MM.1S (cell line): ENCODE data around the gene CD40LG.

ENCODE experiments used
- EZH2 ChIP-seq: fragments of 300-600 bp; sonication (generic); optimal IDR thresholded peaks from 2 replicates; pipeline ENCODE3; 2017; ENCODE audit warnings: low read depth, mild to moderate bottlenecking, antibody characterized with exemption, low read length, mixed read lengths
- EZH2phosphoT487 ChIP-seq: fragments of 300-600 bp; sonication (generic); IDR thresholded peaks from 2 replicates; pipeline ENCODE4 v1.6.1; 2018; ENCODE audit warnings: antibody characterized with exemption, low read length
- TF ChIP-seq, protein P1 (sequence below): fragments of 300-600 bp; sonication (generic); IDR thresholded peaks from 2 replicates; pipeline ENCODE4 v1.5.1; 2016; ENCODE audit warnings: antibody characterized with exemption, low read length, mixed read lengths

GRCh38 chrX:136684120-136684519 is 36.2 kb downstream of the CD40LG start:
- TF ChIP-seq EZH2, result no peak
- TF ChIP-seq, protein P1, sequence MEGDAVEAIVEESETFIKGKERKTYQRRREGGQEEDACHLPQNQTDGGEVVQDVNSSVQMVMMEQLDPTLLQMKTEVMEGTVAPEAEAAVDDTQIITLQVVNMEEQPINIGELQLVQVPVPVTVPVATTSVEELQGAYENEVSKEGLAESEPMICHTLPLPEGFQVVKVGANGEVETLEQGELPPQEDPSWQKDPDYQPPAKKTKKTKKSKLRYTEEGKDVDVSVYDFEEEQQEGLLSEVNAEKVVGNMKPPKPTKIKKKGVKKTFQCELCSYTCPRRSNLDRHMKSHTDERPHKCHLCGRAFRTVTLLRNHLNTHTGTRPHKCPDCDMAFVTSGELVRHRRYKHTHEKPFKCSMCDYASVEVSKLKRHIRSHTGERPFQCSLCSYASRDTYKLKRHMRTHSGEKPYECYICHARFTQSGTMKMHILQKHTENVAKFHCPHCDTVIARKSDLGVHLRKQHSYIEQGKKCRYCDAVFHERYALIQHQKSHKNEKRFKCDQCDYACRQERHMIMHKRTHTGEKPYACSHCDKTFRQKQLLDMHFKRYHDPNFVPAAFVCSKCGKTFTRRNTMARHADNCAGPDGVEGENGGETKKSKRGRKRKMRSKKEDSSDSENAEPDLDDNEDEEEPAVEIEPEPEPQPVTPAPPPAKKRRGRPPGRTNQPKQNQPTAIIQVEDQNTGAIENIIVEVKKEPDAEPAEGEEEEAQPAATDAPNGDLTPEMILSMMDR, result no peak
- no peak for TF ChIP-seq EZH2phosphoT487
